M059J (cell line): Measurements from ENCODE around the gene ACTL7A. TPM values are rescaled to one million over a fixed set of nuclear protein-coding genes. Genes with fewer than 3 reads are reported as not detected.

Experiments used
- DNase-seq: peaks from one replicate; pipeline ENCODE4 v3.0.0-alpha.2; 2012; ENCODE audit warnings: low read depth
- total RNA-seq: library from RNA; depleted of rRNA; stranded (reverse); fragments of >200 nt; shearing (Covaris generic); gene quantifications from 2 replicates; pipeline ENCODE4 v1.2.3, GENCODE V29; 2014

The ACTL7A gene
- total RNA-seq, 1 experiment from 2014 or later: not detected

DNA sequence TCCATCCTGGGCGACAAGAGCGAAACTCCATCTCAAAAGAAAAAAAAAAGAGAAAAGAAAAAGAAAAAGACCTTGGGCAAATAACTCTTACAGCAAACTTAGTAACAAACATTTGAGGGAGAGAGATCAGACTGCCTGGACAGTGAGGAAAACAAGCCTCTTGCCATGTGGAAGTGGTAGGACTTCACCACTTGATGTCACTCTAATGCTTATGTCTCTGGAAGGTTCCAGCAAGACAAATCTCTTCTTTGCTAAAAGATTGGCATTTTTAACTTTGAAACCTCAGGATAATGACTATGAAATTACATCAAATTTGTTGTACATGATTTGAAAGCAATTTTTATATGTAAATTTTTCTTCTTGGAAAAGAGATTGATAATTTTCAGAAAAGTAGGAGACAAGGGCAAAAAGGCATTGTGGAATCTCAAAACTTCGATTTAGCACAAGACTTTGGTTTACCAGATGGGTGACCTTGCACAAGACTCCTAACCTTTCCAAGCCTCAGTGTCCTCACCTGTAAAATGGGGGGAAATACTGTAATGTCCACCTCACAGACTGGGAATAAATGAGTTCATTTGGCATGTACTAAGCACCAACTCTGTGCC lies 11.7 kb upstream of the ACTL7A start:
- peak; percentile 43 for DNase-seq

GRCh38 chr9:108851138-108851537 lies 10.9 kb upstream of the ACTL7A start:
- no peak for DNase-seq

GRCh38 chr9:108852079-108852478 lies 10.0 kb upstream of the ACTL7A start:
- DNase-seq: no peak

DNA sequence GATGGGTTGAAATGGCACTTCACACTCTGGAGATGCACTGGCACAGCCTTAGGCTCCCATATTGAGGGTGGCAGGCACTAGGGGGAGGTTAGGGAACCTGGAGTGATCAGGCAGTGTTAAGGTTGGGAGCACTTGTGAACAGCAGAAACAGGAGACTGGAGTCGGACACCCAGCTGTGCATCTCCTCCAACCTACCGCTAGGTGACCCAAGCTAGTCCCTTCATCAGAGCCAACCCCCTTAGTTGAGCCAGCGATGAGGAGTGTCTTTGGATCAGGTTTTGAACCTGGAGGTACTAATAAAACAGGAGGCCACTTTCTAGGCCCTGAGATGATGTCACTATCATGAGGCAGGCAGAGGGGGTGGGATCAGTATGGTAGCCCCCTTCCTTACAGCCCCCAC lies 8.0 kb upstream of the ACTL7A start:
- DNase-seq: no peak

DNA sequence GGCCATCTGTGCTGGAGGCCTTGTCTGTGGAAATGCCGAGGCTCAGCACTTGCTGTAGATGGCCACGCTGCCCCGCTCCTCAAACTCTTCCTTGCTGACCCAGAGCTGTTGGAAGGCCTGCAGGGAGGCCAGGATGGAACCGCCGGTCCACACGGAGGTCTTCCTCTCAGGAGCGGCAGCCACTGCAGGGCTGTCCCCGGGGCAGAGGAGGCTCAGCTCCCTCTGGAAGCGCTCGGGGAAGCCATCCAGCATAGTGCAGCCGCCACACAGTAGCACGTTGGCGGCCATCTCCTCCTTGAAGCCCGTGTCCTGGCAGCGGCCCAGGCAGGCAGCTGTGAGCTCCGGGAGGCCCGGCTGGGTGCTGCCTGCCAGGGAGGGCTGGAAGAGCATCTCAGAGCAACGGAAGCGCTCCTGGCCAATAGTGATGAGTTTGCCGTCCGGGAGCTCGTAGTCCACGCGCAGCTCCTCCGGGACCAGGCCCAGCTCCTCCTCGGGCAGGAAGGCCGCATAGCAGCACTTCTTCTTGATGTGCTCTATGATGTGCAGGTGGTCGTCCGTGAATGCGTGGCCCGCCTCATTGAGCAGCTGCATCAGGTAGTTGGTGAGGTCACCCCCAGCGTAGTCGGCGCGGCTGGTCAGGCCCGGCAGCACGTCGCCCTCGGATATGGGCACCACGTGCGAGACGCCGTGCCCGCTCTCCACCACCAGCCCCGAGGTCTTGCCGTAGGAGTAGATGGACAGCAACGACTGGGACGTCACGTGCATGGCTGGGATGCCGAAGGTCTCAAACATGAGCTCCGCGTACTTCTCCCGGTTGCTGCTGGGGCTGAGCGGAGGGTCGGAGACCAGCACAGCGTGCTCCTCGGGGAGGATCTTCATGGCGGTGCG lies 7.2 kb upstream of the ACTL7A start:
- no peak for DNase-seq

DNA sequence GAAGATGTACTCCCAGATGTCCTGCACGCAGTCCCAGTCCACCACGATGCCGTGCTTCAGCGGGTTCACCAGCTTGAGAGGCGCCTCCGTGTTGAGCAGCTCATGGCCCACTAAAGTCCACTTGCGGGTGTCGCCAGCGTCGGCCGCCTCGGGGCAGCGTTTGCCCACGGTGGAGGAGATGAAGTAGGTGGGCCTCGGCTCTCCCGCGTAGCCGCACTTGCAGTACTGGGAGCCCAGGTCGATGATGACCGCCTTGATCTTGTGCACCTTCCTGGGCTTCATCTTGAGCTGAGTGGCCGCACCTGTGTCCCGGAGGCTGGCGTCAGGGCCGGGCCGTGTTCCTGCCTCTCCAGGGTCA lies 6.6 kb upstream of the ACTL7A start:
- no peak for DNase-seq

GRCh38 chr9:108855888-108856287 lies 6.2 kb upstream of the ACTL7A start, which contains the start of gene ACTL7B:
ACTL7B (minus strand) TSS chr9:108855986; CDS start chr9:108855930, 56 bp downstream.
- no peak for DNase-seq

DNA sequence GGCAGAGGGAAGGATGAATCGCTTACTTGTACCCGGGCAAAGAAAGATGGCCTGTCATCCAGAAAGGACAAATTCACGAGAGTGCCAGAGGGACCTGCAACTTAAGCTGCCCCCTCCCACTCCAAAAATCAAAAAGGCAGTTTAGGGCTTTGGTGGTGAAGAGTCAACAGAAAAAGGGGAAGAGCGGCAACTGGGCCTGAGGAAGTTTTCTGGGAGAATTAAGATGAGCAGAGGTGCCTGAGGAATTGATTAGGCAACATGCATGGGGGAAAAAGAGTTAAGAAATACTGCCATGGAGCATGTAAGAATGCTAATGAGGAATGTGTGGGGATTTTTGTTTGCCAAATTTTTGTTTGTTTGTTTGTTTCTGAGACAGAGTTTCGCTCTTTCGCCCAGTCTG lies 4.5 kb upstream of the ACTL7A start:
- no peak for DNase-seq

DNA sequence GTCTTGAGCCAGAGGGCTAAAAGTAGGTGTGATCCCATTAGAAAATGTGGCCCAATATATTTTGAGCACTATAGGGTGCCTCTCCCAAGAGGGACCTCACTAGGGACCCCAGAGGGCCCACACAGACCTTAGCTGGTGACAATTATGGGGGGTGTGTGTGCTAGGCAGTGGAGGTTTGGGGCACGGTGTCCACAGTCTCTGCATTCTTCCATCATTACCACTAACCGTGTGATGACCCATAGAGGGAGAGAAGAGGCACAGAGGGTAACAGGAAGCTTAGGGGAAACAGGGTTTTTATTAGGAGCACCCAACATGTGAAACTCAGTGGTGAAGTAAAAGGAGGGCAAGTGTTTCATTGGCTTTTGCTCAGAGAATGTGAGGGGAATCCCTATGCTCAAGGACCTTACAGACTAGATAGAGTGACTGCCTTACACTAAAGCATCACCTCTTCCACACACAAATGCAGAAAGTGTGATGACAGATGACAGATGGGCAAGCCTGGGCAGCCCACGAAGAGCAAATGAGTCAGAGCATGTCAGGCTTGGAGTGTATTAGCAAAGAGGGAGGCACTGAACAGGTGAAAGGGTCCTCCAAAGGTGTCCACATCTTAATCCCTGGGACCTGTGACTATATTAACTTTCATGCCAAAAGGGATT lies 2.5 kb upstream of the ACTL7A start:
- peak; percentile 17 for DNase-seq

DNA sequence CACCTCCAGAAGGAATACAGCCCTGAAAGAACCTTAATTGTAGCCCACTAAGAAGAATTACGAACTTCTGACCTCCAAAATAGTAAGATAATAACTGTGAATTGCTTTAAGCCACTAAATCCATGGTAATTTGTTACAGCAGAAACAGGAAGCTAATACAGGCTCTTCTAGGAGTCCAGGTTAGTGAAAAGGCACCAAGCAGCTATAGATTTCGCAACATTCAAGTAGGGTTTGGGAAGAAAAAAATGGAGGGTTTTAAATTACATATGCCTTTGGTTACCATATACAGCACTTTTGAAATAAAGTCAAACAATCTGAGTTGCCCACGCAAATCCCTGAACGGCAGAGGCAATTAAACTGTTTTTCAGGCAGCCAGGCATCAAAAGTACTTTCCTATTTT lies 1.7 kb upstream of the ACTL7A start:
- DNase-seq: no peak

DNA sequence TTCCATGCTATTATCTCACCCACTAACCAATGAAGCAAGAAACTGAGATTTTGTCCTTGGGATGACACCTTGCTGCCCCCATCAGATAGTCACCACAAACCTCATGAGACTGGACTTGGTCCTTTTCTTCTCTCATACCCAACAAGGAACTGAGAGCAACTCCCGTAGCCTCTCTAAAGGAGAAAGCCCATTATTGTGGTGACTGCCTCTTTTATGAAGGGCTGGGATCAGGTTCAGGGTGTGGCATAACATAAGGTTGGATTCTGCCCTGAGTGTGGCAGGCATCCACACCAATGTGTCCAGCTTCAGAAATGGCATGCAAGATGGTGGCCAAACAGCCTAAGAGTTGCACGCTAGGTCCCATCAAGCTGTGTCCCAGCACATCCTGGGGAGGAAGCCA lies 1.3 kb upstream of the ACTL7A start:
- DNase-seq: no peak

DNA sequence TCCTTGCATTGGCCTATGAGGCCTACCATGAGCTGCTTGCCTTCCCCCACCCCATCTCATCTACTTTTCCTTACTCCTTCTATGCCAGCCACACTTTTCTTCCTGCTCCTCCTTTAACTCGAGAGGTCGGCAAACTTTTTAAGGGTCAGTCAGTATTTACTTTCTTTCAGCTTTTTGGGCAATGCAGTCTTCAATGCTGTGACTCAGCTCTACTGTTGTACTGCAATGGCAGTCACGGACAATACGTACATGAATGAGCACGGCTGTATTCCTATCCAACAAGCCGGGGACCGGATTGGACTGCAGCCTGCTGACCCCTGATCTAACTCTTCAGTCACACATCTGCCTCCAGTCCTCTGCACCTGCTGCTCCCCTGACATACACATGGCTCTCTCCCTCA lies 602 bp upstream of the ACTL7A start:
- DNase-seq: no peak

DNA sequence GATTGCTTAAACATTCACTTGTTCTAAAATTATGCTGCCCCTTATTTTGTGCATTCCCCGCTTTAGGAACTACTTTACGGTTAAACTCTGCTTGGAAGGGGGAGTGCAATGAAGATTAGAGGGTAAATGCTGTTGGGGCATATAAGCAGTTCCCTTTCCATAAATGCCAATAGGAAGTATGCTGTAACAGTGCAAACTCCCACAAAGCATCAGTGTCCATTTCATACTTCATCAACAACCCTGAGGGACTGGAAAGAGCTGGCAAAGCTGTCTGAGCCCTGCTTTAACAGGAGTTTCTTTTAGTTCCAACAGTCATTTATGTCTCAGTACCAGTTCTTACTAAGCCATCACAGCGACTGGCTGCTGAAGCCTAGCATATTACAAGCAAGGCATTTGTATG lies 1.8 kb downstream of the ACTL7A start:
- DNase-seq: no peak

DNA sequence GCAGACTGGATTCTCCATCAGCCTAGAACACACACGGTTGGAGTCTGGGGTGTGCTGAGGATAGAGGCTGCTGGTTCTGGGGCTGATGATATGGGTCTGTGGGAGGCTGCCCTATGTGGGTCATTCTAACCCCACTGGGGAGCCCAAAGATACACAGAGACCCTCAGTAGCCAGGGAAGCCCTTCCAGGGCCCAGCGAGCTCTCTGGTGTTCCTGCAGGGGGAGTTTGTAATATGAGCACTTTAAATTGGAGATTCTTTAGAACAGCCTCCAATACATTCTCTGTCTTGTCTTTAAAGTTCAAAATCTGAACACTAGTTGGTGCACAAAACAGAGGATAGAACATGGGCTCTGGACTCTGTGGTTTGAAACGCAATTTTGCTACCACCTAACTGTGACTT lies 2.4 kb downstream of the ACTL7A start:
- no peak for DNase-seq

DNA sequence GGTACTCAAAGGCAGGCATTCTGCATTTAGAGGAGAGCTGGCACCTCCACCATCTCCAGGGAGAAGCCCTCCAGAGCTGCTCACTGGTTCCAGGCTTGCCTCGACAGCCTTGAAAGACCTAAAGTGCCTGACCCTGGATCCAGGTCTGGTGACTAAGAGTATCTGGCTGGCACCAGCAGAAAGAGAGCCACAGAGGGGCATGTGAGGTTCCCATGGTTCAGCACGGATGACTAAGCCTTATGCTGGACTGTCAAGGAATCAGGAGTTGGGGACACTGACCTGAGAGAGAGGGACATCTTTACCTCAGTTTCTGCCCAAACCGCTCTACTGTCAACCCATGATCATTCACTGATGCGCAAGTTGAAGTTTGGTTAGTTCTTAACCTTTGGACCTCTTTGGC lies 3.0 kb downstream of the ACTL7A start:
- DNase-seq: peak; percentile 61

DNA sequence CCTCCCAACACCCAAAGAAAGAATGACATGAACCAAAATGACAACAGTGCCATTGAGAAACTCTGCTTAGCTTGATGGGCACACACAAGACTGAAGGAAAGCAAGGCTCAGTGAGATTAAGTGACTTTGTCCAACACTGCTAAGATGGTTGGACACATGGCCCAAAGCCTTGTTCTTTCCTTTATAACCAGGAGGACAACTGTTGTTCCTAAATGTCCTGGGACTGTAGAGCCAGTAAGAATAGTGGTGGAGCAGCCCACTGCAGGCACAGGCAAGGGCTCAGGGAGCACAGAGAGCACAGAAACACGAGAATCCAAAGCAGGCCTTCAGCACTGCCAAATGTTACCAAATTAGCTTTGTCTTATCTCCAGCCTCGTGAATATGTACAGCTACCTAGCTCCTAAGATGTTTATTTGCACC lies 3.9 kb downstream of the ACTL7A start:
- DNase-seq: no peak

GRCh38 chr9:108867116-108867515 lies 5.0 kb downstream of the ACTL7A start:
- no peak for DNase-seq

DNA sequence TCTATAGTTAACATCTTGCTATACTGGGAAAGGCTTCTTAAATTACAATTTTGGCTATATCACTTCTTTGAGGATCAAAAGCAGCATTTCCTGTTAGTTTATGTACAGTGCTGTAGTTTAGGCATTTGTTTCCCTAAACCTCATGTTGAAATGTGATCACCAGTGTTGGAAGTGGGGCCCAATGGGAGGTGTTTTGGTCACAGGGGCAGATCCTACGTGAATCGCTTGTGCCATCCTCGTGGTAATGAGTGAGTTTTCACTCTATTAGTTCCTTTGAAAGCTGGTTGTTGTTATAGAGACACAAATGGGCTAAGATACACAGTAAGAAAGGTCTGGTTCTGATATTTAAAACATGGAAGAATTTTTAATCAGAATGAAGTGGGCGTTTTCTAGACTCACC lies 5.8 kb downstream of the ACTL7A start:
- no peak for DNase-seq

- DNase-seq: peak; percentile 50
Observed at GRCh38 chr9:108869092-108869725, 7.1 kb downstream of the ACTL7A start.

DNA sequence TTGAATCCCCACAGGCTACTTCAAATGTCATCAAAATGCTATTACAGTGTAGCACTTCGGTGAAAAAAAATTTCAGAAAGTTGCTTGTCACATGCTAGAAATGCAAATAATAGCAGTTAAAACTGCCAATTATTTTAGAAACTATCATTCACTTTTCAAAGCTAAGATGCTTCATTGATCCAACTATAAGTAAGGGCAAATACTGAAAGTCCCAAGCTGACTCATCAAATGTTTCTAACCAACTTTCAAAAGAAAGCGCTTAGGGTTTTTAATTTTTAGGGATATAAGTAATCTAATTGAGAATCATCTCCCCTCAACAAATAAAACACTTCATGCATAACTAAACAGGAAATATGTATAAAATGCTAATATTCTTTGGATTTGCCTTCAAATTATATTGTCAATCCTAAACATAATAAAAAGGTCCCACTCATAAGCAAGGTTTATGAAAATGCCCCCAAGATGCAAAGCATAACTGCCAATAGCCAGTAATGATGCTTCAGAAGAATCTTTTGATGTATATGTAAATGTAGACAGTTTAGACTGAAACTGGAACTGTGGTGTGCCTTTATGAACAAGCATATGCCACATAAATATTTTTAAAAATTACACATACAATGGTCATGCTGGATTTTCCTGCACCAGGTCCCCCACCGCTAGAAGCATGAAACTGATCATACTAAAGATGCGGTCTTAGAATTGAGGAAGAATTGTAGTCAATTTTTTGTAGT lies 12.2 kb downstream of the ACTL7A start:
- no peak for DNase-seq

DNA sequence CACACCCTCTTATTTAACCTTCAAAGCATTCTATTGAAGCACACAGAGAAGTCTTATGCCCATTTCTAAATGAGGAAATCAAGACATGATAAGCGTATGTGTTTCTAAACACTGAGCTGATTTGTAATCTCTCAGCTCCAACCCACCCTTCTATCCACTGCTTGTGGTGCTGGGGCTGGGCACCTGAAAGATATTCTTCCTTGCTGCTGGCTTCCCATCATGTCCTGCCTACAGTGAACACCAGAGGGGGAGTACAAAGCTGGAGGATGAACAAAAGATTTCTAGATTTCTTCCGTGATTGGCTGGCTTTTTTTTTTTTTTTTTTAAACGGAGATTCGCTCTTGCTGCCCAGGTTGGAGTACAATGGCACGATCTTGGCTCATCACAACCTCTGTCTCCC lies 14.4 kb downstream of the ACTL7A start:
- no peak for DNase-seq

DNA sequence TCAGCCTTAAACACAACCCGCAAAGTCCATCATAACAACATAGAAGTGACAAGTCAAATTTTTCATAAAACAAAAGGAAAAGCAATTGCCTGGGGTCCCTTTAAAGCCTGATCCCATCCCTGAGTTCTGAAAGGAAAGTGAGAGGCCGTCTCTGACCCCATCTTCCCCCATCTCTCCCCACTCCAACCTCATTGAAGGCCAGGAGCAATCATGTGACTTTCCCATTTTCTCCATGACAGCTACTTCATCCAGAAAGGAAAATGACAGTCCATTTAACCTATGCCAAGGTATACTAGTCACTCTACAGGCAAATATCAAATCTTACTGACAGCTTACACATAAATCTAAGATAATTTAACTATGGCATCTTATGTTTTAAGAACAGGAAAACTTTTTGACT lies 15.5 kb downstream of the ACTL7A start:
- DNase-seq: no peak
